WTC11 (cell line): ENCODE measurements around the gene GRB7.

Source experiments
- CTCF ChIP-seq: fragments of 200-600 bp; IDR thresholded peaks from 2 replicates; pipeline ENCODE4 v1.8.0; 2022; ENCODE audit warnings: antibody characterized with exemption
- E2F4 ChIP-seq: sonication (generic); formaldehyde crosslinking; IDR thresholded peaks from 2 replicates; pipeline ENCODE4 v1.8.1; 2022; ENCODE audit warnings: low read depth, mild to moderate bottlenecking, moderate library complexity, missing genetic modification reagents, borderline replicate concordance
- SP1 ChIP-seq: sonication (generic); formaldehyde crosslinking; conservative IDR thresholded peaks from 2 replicates; pipeline ENCODE4 v1.8.1; 2022; ENCODE audit warnings: missing genetic modification reagents
- ZNF671 ChIP-seq: fragments of 250-450 bp; sonication (Bioruptor Pico); IDR thresholded peaks from 2 replicates; pipeline ENCODE4 v1.8.0; 2021; ENCODE audit warnings: mild to moderate bottlenecking
- TF ChIP-seq, protein P1 (sequence below): sonication (generic); formaldehyde crosslinking; IDR thresholded peaks from 2 replicates; pipeline ENCODE4 v1.8.0; 2023; ENCODE audit warnings: missing genetic modification reagents, mild to moderate bottlenecking, borderline replicate concordance

DNA sequence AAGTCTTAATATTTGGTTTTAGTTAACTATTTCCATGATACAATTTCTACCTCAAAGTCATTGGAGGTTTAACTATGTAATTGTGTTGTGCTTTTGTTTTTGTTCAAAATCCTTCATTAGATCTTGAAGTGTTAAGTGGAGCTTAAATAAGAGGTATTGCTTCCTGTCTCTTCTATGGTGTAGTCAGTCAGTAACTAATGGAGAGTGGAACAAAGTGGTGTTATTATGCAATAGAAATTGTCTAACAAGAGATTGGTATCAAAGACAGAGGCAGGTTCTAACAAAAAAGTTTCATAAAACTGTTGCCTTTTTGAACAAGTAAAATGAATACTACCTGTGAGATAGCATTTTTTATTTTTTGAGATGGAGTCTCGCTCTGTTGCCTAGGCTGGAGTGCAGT is 45.2 kb downstream of the GRB7 start:
- TF ChIP-seq CTCF: no peak
- TF ChIP-seq, protein P1, sequence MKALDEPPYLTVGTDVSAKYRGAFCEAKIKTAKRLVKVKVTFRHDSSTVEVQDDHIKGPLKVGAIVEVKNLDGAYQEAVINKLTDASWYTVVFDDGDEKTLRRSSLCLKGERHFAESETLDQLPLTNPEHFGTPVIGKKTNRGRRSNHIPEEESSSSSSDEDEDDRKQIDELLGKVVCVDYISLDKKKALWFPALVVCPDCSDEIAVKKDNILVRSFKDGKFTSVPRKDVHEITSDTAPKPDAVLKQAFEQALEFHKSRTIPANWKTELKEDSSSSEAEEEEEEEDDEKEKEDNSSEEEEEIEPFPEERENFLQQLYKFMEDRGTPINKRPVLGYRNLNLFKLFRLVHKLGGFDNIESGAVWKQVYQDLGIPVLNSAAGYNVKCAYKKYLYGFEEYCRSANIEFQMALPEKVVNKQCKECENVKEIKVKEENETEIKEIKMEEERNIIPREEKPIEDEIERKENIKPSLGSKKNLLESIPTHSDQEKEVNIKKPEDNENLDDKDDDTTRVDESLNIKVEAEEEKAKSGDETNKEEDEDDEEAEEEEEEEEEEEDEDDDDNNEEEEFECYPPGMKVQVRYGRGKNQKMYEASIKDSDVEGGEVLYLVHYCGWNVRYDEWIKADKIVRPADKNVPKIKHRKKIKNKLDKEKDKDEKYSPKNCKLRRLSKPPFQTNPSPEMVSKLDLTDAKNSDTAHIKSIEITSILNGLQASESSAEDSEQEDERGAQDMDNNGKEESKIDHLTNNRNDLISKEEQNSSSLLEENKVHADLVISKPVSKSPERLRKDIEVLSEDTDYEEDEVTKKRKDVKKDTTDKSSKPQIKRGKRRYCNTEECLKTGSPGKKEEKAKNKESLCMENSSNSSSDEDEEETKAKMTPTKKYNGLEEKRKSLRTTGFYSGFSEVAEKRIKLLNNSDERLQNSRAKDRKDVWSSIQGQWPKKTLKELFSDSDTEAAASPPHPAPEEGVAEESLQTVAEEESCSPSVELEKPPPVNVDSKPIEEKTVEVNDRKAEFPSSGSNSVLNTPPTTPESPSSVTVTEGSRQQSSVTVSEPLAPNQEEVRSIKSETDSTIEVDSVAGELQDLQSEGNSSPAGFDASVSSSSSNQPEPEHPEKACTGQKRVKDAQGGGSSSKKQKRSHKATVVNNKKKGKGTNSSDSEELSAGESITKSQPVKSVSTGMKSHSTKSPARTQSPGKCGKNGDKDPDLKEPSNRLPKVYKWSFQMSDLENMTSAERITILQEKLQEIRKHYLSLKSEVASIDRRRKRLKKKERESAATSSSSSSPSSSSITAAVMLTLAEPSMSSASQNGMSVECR (CRISPR knock-in tag): no peak
- no peak for TF ChIP-seq SP1
- no peak for TF ChIP-seq E2F4
- TF ChIP-seq ZNF671 (CRISPR knock-in tag): no peak
